DMS79 (cell line): Measurements from ENCODE around the gene SRC.
"Not testable (repeated sequence)": the region's sequence is repeated elsewhere in the genome, so short reads cannot be mapped to it uniquely, and the experiment has no call there.

Source experiments
- DNase-seq: peaks from one replicate; lab custom pipeline; 2025; lab: John Stamatoyannopoulos, UW

Gene SRC

DNA sequence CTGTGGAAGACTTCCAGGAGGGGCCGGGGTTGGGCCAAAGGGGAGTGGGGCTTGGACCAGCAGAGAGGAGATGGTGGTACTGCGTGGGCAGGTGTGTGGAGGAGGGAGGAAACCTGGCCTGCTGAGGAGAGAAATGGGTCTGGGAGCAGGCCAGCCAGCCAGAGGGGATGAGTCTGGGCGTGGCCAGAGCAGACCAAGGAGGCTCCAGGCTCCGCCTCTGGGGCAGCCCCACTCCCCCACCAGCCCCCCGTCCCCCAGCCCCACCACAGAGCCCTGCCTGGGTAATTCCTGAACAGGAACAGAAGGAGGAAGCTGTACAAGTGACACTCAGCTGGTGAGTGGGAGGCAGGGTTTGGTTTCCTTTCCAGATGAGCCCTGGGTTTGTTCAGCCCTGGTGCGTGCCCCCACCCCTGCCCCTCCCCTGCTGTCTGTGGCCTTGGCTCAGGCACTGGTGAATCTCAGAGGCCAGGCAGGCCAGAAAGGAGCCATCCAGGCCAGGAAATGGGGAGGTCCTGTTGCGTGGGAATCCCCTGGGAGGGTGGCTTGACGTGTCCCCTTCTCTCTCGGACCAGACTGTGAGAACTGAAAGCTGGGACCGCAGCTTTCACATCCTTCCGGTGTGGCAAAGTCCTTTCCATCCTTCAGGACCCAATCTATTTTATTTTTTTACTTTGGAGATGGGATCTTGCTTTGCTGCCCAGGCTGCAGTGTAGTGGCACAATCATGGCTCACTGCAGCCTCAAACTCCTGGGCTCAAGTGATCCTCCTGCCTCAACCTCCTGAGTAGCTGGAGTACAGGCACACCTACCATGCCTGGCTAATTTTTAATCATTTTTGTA is 9.4 kb upstream of the SRC start:
- no peak for DNase-seq

DNA sequence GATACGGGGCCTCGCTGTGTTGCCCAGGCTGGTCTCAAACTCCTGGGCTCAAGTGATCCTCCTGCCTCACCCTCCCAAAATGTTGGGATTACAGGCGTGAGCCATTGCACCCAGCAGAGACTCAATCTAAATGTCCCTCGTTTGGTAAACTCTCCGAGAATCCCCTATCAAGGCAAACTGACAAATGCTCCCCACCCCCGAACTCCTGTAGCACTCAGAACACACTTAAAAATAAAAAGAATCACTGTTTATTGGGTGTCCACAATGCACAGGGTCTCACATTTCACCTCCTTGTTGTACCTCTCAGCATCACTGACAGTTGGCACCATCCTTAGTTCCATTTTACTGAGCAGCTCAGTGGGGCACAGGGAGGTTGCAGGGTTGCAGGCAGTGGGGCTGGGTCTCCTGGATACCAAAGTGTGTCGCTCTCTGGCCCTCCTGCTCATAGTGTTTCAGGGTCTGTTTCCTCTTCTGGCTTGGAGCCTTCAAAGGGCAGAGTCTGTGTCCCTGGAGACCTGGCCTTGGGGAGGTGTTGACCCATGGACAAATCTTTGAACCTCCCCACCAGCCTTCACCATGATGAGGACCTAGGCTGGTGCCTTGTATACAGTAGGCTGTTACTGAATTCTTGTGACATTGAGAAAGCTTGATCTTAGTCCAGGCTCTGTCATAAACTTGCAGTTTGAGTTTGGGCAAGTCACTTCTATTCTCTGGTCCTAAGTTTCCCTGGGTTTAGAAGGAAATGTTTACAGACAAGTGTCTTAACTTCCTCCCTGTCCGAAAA is 8.5 kb upstream of the SRC start:
- DNase-seq = no peak

DNA sequence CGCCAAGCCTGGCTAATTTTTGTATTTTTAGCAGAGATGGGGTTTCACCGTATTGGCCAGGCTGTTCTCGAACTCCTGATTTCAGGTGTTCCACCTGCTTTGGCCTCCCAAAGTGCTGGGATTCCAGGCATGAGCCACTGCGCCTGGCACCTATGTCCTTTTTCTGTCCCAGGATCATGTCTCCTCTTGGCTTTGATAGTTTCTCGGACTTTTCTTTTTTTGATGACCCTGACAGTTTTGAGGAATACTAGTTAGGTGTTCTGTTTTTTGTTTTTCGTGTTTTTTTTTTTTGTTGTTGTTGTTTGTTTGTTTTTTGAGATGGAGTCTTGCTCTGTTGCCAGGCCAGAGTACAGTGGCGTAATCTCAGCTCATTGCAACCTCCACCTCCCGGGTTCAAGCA is 7.6 kb upstream of the SRC start:
- DNase-seq = not testable (repeated sequence)

DNA sequence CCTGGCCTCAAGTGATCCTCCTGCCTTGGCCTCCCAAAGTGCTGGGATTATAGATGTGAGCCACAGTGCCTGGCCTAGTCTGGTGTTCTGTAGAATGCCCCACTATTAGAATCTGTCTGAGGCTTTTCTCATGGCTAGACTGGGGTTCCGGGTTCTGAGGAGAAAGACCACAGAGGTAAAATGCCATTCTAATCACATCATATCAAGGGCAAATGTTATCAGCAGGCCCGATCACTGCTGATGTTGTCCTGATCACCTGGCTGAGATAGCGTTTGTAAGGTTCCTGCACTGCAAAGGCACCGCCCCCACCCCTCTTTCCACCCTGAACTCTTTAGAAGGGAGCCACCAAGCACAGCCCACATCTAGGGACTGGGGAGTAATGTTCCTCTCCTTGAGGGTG is 6.7 kb upstream of the SRC start:
- DNase-seq = no peak

DNA sequence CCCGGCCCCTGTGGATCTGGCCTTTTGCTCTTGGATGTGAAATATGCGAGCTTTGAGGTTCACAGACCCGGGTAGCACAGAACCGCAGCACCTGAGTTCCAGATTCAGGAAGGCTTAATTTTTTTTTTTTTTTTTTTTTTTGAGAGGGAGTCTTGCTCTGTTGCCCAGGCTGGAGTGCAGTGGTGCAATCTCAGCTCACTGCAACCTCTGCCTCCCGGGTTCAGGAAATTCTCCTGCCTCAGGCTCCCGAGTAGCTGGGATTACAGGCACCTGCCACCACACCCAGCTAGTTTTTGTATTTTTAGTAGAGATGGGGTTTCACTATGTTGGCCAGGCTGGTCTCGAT is 6.2 kb upstream of the SRC start:
- DNase-seq = not testable (repeated sequence)

DNA sequence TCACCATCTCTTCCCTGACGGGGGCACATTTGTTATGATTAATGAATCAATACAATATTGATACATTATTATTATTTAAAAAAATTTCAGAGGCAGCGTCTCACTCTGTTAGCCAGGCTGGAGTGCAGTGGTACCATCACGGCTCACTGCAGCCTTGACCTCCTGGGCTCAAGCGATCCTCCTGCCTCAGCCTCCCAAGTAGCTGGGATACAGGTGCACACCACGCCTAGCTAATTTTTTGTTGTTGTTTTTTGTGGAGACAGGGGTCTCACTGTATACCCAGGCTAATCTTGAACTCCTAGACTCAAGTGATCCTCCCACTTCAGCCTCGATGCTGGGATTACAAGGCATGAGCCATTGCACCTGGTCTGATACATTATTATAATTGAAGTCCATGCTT is 4.9 kb upstream of the SRC start:
- DNase-seq = no peak

DNA sequence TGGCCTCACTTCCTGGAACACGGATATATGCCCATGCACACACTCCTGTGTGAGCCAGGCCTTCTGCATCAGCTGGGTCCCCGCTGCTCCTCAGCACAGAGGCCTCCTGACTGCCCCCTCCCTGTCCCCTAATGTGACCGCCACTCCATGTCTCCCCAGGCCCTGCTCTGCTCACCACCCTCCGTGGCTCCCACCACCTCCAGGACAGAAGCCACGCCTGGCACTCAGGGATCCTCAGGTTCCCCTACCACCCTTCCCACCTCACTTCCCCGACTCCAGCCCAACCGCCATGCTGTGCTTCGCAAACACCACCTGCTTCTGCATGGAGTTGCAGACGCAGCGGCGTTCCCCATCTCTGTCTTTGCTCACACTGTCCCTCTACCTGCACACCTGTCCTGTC is 4.3 kb upstream of the SRC start:
- DNase-seq = no peak

DNA sequence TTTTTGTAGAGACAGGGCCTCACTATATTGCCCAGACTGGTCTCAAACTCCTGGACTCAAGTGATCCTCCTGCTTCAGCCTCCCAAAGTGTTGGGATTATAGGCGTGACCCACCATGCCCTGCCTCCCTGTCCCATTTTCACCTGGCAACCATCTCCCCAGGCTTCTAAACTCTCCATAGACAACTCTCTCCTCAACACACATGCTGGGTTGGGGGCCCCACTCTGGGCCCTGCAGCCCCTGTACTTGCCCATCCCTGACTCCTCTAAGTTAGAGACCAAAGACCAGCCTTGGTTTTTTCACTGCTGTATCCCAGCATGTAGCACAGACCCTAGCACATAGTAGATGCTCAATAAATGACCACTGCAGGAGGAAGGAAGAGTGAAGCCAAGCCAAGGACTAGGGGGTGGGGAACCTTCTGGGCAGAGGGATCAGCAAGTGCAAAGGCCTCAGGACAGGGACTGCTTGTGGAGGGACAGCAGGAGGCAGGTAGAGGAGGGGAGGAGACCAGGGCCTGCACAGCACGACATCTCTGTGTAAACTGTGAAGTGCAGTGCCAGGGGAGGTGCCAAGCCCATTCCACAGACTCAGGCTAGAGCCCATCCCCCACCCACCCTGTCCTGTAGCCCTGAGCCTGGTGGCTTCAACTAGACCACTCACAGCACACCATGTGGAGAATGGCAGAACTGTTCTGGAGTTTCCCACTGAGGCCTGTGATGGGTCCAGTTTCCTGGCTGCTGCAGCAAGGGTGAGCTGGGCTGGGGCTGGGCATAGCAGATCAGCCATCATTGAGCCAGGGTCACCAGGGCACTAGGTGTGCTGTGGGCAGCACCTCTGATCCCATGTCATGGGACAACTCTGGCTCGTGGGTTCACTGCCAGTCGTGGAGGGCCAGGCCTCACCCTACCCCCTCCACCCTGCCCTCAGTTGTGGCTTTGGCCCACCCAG is 3.4 kb upstream of the SRC start:
- no peak for DNase-seq

DNA sequence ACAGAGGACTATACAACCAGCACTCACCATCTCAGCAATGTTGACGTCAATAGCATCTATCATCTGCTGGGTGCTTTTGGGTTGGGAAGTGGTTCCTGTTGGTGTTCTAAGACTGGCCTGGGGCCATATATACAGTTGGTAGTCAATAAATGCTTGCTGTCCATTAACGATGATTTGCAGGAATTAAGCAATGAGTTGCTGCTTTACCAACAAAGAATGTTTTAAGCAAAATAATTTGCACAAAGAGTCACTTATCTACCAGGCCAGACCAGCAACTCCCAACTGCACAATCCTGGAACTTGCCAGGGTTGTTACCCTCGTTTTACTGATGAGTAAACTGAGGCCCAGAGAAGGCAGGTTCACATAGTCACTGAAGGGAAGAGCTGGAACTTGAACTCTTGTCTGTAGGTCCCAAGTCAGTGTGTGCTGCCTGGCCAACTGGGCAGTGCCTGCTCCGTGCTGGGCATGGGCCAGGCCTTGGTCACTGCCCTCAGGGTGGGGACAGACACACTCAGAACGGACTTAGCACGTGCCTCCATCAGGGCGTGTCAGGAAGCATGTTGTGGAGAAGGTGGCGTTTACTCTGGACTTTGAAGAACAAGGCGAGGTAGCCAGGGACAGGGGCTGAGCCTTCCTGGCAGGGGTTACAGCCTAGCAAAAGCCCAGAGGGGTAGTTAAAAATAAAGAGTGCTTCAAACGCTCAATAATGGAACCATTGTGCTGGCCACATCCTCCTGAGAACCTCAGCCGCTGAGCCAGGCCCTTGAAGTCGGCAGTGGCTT is 2.5 kb upstream of the SRC start:
- DNase-seq = peak; percentile 41

DNA sequence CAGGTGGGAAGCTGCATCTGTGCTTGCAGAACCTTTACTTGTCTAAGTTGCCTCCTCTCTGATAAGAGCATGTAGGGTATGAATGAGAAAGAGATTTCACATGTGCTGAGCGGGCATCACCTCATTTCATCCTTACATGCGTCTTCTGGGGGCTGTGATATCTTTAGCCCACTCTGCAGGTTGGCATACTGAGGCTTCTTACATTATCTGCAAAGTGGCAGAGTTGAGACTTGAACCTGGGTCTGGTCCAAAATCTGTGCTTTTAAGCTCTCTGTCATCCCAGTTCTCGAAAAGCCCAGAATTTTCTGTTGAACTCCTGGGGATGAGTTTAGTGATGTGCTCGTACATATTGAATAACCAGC is 2.0 kb upstream of the SRC start:
- DNase-seq = no peak

DNA sequence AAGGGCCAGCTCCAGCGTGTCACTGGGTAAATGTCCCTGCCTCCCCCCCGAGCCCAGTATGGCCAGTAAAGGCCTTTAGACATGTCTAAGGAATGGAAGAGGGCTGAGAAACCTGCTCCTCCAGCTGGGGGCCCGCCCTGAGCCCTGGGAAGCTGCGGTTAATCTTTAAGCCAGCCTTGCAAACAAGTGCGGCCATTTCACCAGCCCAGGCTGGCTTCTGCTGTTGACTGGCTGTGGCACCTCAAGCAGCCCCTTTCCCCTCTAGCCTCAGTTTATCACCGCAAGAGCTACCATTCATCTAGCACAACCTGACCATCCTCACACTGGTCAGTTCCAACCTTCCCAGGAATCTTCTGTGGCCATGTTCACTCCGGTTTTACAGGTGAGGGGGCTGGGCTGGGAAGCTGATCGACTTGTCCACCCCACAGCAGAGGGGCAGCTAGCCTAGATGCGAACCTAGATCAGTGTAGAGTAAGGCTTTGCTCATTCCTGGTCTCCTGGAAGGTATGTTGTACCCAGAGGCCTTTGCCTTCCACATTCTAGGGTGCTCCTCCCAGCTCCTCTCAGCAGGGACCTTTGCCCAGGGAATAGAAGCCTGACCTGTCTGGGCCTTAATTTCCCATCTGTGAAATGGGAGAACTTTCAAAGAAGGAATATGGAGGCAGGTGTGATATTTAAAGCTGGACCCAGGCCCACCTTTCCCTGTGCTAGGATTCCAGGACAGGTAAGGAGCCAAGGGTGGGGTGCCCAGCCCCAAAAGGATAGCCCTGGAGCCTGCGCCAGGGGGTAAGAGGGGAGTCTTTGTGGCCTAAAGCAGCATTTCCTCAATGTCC is 1.2 kb upstream of the SRC start:
- no peak for DNase-seq

DNA sequence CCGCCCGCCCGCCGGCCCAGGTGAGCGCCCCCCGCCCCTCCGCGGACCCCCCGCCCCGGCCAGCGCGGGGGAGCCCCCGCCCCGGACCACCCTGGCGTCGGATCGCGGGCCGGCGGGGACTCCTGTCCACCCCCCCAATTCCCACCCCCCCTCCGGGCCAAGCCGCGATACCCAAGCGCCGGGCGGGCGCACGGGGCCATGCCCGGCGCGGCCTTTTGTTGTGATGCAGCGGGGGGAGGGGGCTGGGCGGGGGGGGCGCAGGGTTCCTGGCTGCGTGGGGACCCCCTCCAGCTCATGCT is 245 bp downstream of the SRC start:
- no peak for DNase-seq

DNA sequence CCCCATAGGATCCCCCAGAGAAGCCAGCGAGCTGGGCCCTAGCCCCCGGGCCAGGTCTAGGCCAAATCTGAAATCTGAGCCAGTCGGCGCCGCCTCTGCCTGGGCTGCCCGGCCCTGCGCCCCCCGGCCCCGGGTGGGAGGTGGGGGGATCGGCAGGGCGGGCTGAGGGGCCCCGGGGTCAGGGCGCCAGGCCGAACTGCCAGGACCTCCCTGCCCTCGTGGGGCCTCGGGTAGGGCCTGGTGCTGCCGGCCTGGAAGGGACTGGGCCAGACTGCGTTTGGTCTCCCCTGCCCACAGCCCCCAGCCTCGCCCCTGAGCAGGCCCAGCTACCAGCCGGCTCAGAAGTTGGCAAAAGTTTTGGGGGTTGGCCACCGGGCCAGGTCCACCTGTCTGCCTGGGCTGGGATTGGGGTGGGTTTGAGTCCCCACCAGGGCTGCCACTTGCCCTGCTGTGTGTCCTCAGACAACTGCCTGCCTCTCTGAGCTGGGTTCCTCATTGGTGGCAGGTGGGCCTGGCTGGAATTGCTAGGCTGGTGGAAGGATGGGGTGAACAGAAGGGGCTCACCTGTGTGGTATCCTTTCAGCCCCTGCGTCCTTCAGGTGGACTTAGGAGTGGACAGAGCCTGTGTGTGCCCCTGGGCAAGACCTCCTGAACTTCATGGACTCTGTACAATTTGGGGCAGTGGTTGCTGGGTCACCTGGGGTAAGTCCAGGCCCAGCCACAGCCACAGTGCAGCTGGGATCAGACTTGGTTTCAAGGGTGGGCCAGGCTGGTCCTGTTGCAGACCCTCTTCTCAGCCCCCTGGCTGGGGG is 801 bp downstream of the SRC start:
- DNase-seq = no peak

DNA sequence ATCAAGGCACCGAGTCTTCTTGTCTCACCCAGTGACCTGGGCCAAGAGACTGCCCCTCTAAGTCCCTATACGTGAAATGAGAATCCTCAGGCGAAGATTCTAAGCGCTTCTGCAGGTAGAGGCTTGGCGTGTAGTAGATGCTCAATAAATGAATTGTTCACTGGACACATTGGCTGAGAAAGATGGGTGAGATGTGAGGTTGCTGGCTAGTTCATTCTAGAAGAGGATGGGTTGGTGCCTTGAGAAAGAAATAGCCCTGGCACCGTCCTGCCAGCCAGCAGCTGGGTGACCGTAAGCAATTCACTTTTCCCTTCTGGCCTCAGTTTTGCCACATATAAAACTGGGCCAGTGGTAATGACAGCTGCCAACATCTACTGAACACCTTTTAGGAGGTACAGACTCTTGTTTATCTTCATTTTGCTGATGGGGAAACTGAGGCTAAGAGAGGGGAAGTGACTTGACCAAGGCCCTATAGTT is 1.4 kb downstream of the SRC start:
- no peak for DNase-seq

DNA sequence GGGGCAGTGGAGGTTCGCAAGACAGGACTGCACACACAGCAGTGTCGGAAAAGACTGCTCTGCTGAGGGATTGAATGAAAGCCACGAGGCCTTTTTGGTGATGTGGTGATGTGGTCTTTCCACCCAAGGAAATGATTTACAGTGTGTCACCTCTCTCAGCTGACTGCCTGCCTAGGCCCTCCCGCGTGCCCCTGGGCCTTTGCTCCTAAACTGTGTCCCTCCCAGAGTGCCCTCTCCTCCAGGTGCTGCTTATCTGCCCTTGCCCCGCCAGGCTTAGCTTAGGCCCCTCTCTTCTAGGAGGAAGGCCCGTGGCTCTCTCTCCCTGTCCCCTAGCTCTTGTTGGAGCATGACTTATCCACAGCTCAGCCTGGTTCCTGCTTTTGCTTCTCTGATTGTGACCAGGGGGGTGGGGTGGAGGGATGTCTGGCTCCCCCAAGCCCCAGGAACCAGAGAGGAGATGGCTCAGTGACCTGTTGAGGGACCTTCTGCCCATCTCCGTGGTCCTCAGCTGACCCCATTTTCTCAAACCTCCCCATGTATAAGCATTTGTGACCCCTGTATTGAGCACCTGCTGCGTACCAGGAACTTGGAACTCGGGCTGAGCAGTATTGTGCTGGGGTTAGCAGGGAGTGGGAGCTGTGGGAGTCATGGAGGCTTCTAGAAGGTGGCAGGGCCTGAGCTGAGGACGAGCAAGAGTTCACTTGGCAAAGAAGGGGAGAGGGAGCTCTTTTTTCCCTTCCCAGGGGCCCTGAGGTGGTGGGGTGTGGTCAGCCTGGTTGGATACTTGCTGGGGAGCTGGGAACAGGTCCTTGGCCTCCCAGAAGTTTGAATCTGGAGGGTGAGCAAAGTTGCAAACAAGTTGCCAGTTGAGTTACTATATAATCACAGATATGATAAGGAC is 2.2 kb downstream of the SRC start:
- no peak for DNase-seq

DNA sequence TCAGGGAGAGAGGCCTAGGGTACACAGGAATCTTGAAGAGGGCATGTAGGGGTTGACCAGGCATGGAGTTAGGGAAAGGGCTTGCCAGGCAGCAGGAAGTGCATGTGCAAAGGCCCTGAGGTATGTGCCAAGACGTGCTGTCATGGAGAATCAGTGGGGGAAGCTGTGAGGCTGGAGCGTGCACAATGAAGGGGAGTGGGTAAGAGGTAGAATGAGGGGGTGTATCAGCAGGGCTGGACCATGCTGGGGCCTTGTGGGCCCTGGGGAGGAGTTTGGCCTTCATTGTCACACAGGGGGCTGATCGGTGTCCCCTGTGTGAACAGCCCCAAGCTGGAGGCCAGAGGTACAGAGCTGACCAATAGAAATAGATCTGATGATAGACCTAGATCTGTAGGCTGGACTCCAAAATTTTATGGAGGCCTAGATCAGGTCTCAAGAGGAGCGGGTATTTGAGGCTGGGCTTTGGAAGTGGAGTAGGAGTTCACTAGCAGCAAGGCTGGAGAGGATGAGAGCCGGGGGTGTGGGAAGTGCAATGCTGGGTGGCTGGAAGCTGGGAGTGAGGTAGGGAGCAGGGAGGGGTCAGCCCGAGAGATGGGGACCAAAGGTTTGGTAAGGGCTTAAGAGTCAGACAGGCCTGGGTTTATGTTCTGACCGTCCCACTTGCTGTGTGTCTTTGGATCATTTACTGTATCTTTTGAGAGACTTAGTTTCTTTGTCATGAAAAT is 3.0 kb downstream of the SRC start:
- DNase-seq = no peak

DNA sequence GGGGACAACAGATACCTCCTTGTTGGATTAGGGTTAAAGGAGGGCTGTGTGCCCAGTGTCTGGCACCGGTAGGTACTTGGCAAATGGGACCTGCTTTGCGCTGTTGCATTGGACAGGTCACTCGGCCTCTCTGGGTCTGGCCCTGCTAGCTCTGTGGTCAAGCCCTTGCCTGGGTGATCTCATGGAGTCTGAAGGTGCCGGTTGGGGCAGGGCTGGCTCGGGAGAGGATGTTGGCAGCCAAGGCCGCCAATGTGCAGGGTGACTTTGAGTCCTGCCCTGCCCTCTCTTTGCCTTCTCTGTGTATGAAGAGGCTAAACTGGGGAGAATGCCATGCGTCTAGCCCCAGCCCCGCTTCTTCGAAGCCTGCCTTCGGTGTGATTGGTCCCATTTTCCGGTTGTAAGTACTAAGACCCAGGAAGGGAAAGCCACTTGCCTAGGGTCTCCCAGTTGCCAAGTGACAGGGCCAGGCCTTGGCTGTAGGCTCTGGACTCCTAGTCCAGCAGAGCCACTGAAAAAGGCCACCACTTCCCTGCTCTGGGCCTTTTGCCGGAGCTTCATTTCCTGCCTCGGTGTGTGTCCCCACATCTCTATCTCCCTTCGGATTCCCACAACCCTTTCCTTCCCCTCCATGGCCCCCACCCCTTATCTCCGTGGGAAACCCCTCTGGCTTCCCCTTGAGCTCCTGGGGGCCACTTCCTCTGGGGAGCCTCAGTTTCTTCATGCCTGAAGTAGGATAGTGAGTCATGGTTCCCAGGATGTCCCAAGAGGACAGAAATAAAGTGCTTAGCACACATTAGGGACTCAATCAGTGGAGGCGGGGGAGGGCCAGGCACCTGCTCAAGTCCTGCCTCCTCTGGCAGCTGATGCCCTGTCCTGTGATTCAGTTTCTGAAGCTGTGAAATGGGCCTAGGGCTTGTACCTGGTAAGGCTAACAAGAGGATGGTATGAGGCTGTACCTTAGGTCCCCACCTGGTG is 3.9 kb downstream of the SRC start:
- no peak for DNase-seq
